GM19239 (cell line): ENCODE results near the gene THBS2.
"Not testable (repeated sequence)": the region's sequence is repeated elsewhere in the genome, so short reads cannot be mapped to it uniquely, and the experiment has no call there.

Experiments used
- DNase-seq: peaks from one replicate; pipeline ENCODE4 v3.0.0; 2011; ENCODE audit warnings: low spot score; ENCODE audit not compliant: insufficient read length
- FAIRE-seq: peaks from 2 replicates; lab custom pipeline; 2011; peaks lifted over from hg19 to GRCh38; lab: Jason Lieb, UNC

THBS2 gene

DNA sequence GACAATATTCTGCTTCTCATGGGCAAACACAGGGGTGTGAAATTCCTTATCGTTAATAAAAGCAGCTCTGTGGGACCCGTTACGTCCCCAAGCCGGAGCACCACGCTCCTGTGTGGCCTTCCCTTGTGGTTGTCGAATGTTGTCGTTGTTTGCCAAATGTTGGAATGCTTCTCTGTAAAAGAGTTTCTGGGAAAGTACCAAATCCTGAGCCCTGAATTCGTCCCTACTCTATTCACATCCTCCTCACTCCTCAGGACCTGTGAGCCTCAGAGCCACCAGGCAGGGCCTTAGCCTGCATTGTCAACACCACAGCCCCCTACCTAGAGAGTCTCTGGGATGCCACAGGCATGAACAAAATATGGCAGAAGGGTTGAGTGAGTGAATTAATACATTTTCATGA lies 64.0 kb downstream of the THBS2 start:
- FAIRE-seq (no peak), DNase-seq (no peak)

- FAIRE-seq = no peak
- DNase-seq = no peak
Observed at GRCh38 chr6:169189182-169189581, 64.5 kb downstream of the THBS2 start.

GRCh38 chr6:169188475-169188874 lies 65.2 kb downstream of the THBS2 start:
- FAIRE-seq = no peak
- no peak for DNase-seq

GRCh38 chr6:169188051-169188470 lies 65.6 kb downstream of the THBS2 start:
- DNase-seq = no peak
- FAIRE-seq = no peak

- no peak for FAIRE-seq
- no peak for DNase-seq
Observed at GRCh38 chr6:169186496-169187169, 67.0 kb downstream of the THBS2 start.

GRCh38 chr6:169185692-169186485 lies 67.8 kb downstream of the THBS2 start:
- FAIRE-seq = no peak
- DNase-seq = no peak

DNA sequence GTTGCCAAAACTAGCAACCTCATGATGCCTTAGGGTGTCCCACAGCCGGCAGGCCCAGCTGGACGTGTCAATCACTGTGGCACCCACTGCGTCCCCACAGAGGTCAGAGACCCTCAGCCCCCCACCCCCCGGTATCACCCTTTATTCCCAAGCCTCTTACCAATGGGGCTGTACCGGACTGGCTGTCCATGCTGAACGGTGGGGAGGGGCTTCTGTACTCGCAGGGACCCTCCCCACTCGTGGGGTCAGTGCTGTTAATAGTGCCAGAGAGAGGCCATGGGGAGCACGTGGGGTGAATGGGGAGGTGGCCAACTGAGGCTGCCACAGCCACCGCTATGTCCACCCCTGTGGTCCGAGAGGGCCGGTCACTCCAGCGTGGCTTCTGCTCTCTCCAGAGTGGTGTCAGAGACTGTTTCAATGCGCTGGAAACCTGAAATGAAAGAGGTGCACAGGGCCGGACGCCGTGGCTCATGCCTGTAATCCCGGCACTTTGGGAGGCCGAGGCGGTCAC lies 68.6 kb downstream of the THBS2 start:
- FAIRE-seq = no peak
- no peak for DNase-seq

DNA sequence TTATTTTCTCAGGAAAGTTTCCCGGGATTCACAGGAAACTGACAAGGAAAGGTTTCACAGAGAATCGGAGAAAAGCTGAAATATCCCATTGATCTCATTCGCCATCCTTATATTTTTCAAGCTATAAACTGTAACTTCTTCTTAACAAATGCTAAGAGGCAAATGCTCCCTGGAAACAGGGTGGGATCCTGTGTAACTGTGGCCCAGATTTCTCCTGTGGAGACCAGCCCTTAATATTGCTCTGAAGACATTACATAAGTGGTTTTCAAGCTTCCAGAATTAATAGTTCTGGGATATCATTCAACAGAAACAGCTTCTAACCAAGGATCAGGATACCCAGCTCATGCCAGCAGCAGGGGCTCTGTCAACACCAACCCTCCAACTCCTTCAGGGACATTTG lies 69.2 kb downstream of the THBS2 start:
- DNase-seq (no peak), FAIRE-seq (no peak)

GRCh38 chr6:169183233-169183632 lies 70.4 kb downstream of the THBS2 start:
- DNase-seq (no peak), FAIRE-seq (no peak)

DNA sequence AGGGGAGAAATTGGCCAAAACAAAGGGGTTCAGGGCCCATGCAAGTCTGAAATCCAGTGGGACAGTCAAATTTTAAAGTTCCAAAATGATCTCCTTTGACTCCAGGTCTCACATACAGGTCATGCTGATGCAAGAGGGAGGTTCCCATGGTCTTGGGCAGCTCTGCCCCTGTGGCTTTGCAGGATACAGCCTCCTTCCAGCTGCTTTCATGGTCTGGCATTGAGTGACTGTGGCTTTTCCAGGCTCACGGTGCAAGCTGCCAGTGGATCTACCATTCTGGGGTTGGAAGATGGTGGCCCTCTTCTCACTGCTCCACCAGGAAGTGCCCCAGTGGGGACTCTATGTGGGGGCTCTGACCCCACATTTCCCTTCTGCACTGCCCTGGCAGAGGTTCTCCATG lies 73.8 kb downstream of the THBS2 start:
- not testable (repeated sequence) for FAIRE-seq, DNase-seq

DNA sequence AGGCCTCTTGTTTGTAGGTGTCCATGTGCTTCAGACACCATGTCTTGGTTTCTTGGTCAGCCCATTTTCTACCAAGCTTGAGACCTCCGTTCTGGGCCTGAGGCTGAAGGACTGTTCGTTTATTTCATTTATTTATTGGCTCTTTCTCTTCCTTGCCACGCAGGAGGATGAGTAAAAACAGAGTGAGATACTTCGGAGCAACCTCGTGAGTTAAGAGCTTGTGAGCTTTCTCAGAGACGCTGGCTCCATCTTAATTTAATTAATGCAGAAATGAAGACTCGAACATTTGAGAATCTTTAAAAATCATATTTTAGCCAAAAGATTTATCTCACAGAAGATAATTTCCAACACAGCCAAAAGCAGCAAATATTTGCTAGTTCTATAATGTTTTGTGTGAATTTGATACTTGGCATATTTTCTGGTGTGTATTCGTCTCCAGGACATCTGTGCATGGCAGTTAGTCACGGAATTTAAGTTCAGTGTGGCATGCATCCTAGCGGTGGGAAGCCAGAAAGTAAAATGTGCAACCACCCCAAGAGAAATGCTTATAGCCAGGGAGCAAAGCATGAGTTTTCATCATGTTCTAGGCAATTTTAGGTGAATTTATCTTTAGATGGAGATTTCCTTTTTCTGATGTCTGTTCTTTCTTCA lies 76.0 kb downstream of the THBS2 start:
- FAIRE-seq (no peak), DNase-seq (no peak)

DNA sequence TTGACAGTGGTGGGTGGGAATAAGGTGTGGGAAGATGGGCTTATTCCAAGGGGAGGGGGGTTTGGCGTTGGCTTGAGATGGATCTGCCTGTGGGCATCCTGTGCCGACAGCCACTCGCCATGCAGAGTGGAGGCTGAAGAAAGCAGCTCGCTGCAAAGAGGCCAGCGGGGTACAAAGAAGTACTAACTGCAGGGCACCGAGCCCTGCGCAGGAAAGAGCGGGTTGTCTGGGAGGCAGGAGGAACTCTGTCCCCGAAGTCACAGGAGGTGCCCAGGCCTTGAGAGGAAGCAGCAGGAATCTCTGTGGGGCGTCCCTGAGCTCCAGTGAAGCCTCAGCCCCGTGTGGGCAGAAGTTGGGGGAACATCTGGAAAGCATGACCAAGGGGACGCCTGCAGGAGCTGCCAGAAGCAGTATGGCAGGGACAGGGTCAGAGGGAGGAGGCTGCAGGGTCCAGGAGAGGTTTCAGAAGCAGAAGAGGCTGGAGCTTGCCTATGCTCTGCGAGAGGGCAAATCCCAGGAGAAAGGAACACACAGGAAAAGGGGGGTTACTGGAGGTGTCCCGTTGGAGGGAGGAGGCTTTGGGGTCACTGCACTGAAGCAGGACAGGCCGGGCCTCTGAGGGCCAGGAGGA lies 77.2 kb downstream of the THBS2 start:
- DNase-seq (no peak), FAIRE-seq (no peak)

DNA sequence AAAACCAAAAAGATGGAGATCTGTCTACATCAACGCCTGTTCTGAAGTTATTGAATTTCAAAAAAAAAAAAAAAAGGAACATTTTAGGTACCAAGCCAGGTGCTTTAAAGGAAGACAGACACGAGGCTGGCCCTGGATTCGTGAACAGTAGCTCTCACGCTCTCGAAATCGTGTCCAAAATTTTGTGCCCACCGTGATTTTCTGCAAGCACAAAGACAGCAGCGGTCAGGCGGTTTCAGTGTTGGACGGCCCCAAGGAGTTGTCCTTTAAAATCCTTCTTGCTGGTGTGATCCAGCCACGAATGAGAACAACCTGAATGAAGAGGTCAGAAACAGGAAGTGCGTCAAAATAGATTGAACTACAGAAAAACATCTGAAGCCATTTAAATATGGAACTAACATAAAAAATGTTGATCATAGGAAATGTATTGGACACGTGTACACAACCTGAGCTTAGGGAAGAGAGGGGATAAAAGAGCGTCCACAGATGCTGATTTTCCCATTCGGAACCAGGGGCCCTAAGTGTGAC lies 78.2 kb downstream of the THBS2 start:
- no peak for FAIRE-seq
- DNase-seq = no peak

GRCh38 chr6:169174516-169175359 lies 78.9 kb downstream of the THBS2 start:
- DNase-seq (no peak), FAIRE-seq (no peak)

DNA sequence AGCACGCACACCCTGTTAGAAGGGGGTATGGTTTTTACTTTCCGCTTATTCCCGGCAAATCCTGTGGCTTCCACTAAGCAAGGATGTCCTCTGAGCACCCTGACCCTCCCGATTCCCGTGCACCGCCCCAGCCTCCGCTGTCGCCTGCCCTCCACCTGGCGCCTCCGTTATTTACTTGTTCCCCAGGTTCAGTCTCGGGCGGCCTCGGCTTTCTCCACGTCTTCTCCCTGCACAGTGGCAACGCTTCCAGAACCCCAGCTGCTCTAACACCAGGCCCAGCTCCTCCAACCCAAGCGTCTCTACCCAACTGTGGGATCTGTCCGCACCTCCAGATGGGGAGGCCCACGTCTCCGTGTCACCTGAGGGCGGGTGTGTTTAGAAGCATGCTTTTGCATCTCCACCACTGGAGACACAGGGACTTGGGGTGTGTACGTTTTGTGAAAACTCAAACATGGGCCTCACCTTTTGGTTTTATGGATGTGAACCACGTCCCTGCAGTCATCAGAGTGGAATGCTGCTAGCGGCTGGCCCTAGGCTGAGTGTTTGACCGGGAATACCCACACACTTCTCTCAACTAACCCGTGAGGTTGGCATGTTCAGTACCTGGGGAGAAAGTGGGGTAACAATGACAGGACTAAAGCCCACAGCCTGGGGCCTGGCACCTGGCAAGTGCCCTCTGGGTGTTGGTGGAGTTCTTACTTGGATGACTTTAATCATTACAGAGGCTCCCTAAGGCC lies 79.9 kb downstream of the THBS2 start:
- no peak for DNase-seq

GRCh38 chr6:169172946-169173345 lies 80.7 kb downstream of the THBS2 start:
- DNase-seq = no peak
- FAIRE-seq = no peak

More for the DNA sequence above, 79.9 kb downstream of the THBS2 start:
- FAIRE-seq = no peak

DNA sequence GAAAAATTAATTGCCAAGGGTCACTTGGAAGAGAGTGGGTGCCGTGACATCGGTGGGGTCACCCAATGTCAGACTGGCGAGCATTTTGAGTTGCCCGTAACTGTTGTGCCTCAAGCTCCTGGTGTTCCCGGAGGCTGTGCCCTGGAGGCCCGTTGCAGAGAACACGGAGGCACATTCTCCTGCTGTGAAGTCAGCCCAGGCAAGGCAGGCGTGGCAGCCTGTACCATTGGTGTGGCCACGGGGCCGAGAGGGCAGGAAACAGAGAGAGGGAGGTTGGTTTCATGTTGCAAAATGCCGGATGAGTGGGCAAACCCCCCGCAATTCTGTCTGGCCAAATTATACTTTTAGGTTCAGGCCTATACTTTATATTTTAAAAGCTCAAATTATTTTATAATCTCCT lies 81.2 kb downstream of the THBS2 start:
- DNase-seq (no peak), FAIRE-seq (no peak)

GRCh38 chr6:169171951-169172350 lies 81.7 kb downstream of the THBS2 start:
- DNase-seq (no peak), FAIRE-seq (no peak)

- DNase-seq = no peak
- FAIRE-seq = no peak
Observed at GRCh38 chr6:169171016-169171415, 82.6 kb downstream of the THBS2 start.
